Heart right ventricle (tissue), 16 donors: ENCODE data around the gene PLEKHG4. TPM values are rescaled to one million over a fixed set of nuclear protein-coding genes. Genes with fewer than 3 reads are reported as not detected.

Experiments
- ATAC-seq, 8 donors: fragments of 200-7000 bp; cut with Tn5 transposase; one replicate each; pipeline ENCODE4 v1.9.1; 2020; ENCODE audit warnings: mild to moderate bottlenecking in 8 of 8, moderate library complexity in 8 of 8, moderate number of reproducible peaks in 1 of 8
- DNase-seq, 2 donors: peaks; one replicate each; pipeline ENCODE4 v3.0.0-alpha.2; 2020
- H3K27ac ChIP-seq, 10 donors: fragments of 200-600 bp; sonication (generic) in 2 of 10; one replicate each; pipeline versions ENCODE4 v1.5.0 to v1.8.0; 2020 to 2022; ENCODE audit warnings: mild to moderate bottlenecking in 3 of 10
- H3K27me3 ChIP-seq, 7 donors: fragments of 200-600 bp; one replicate each; pipeline ENCODE4 v1.8.0; 2021 to 2022; ENCODE audit warnings: mild to moderate bottlenecking in 2 of 7
- H3K36me3 ChIP-seq, 9 donors: fragments of 200-600 bp; sonication (generic) in 1 of 9; one replicate each; pipeline versions ENCODE4 v1.5.0 to v1.8.0; 2020 to 2022; ENCODE audit warnings: mild to moderate bottlenecking in 2 of 9
- H3K4me1 ChIP-seq, 9 donors: fragments of 200-600 bp; sonication (generic) in 1 of 9; one replicate each; pipeline versions ENCODE4 v1.5.0 to v1.8.0; 2020 to 2022; ENCODE audit warnings: mild to moderate bottlenecking in 4 of 9
- H3K4me3 ChIP-seq, 10 donors: fragments of 200-600 bp; sonication (generic) in 2 of 10; one replicate each; pipeline versions ENCODE4 v1.5.0 to v1.8.0; 2020 to 2022; ENCODE audit warnings: mild to moderate bottlenecking in 7 of 10, moderate library complexity in 2 of 10
- H3K9me3 ChIP-seq, 11 donors: fragments of 200-600 bp in 10 of 11; sonication (generic) in 2 of 11; one replicate each; pipeline versions ENCODE4 v1.5.0 to v1.8.0; 2013 to 2022; ENCODE audit warnings: mild to moderate bottlenecking in 2 of 11, control low read depth in 1 of 11, moderate library complexity in 1 of 11
- WGBS, 2 donors: extraction: QIAGEN DNeasy Blood & Tissue Kit; methylation state at CpG; one replicate each; pipeline ENCODE4 v1.1.7; 2013; ENCODE audit warnings: inconsistent platforms in 1 of 2; 5-methylcytosine and 5-hydroxymethylcytosine counted together
- intact Hi-C, 10 donors: fragments of 100-400 bp; cut with DNase I; formaldehyde crosslinking; loops; one replicate each; pipeline versions ENCODE4 v1.11.1 to v1.14.2; 2022
- polyA plus RNA-seq, 2 donors: library from polyadenylated mRNA; stranded (reverse); fragments of 200-250 nt; gene quantifications; one replicate each; pipeline ENCODE4 v1.2.3, GENCODE V29; 2013
- total RNA-seq, 10 donors: library from RNA; stranded (reverse); fragmentation: NEBNext Ultra II Directional in 3 of 10; extraction: Animal tissue kit (Norgen Biotek cat#: 25700) in 3 of 10; gene quantifications; one replicate each; pipeline versions ENCODE4 v1.2.1 to v1.2.4, GENCODE V29; 2021 to 2023
- TF ChIP-seq, protein P1 (sequence below), 9 donors: fragments of 200-600 bp; sonication (generic) in 2 of 9; IDR thresholded peaks; one replicate each; pipeline versions ENCODE4 v1.5.0 to v1.8.0; 2021 to 2022; ENCODE audit warnings: antibody characterized with exemption in 9 of 9, mild to moderate bottlenecking in 5 of 9, moderate library complexity in 1 of 9
- donor health status: Arrhythmogenic right ventricular cardiomyopathy.
- donor health status: ischemic (EF 13 %, LVEDD 7.1; RV severe dilation, severe dysfunction).
- donor health status: healthy with polysubstance abuse.
- donor health status: DM: no; HTN: yes; CAD: no.
- donor health status: DM: no; HTN: no; CAD: no.
- donor health status: ischemic (EF 25% LVEDD 6.9; RV normal size, moderate dysfunction).
- donor health status: ischemic (EF 25% LVEDD 5.7; RV mildly dilated, moderate dysfunction).
- donor health status: healthy.
- donor health status: DM: yes; HTN: yes; CAD: no.
- donor health status: Ischemic cardiomyopathy.
- donor health status: ischemic (EF 35%, LVEDD 5.7; RV mildly dilated, moderate dysfunction).
- donor health status: nonischemic (EF 11% LVEDD 7.7; RV severe dilation, severe dysfunction).
- donor health status: DM: yes; HTN: yes; CAD: no.
- donor health status: PGD.
- donor health status: ischemic (EF 29% LVEDD 5.4; RV normal size, mild dysfunction).
- donor health status: nonischemic (EF 23%, LVEDD 6.1; RV moderate dilation, normal function).

PLEKHG4 gene
- total and polyA plus RNA-seq, 12 donors = 0.25 to 2.9 (median 0.86) TPM

DNA sequence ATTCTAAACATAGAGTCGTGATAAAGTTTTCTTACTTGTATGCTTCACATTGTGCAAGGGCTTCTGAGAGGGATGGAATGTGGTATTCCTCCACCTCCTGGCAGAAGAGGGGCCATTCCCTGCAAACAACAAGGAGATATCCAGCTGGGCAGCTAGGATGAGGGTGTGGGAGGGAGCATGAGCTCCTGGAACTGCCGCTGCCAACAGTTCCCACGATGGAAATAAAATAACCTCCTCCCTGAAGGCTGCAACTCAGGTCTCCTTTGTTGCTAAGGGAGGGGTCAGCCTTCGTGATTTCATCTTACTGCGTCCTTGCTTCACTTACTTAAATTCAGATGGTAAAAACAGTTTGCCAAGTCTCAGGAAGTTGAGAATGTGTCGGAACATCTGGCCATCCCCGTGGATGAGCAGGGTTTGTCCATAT lies 15.6 kb downstream of the PLEKHG4 start:
- H3K9me3 ChIP-seq = no peaks in the 10 kb centered on the region
- ATAC-seq (no peak), DNase-seq (no peak)
- TF ChIP-seq, protein P1, sequence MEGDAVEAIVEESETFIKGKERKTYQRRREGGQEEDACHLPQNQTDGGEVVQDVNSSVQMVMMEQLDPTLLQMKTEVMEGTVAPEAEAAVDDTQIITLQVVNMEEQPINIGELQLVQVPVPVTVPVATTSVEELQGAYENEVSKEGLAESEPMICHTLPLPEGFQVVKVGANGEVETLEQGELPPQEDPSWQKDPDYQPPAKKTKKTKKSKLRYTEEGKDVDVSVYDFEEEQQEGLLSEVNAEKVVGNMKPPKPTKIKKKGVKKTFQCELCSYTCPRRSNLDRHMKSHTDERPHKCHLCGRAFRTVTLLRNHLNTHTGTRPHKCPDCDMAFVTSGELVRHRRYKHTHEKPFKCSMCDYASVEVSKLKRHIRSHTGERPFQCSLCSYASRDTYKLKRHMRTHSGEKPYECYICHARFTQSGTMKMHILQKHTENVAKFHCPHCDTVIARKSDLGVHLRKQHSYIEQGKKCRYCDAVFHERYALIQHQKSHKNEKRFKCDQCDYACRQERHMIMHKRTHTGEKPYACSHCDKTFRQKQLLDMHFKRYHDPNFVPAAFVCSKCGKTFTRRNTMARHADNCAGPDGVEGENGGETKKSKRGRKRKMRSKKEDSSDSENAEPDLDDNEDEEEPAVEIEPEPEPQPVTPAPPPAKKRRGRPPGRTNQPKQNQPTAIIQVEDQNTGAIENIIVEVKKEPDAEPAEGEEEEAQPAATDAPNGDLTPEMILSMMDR (IDR thresholded peaks at IDR 0.05) = no peak
- no peaks in the 10 kb centered on the region for H3K36me3 ChIP-seq
- H3K4me3 ChIP-seq = no peak overlapping the region
- 51 to 59% methylated on average over 7 of the region's 7 CpGs for WGBS, 2 donors
- H3K27me3 ChIP-seq = no peaks in the 10 kb centered on the region
- no peak overlapping the region for H3K27ac ChIP-seq
- no peaks in the 10 kb centered on the region for H3K4me1 ChIP-seq
- intact Hi-C loops = no loop called here

DNA sequence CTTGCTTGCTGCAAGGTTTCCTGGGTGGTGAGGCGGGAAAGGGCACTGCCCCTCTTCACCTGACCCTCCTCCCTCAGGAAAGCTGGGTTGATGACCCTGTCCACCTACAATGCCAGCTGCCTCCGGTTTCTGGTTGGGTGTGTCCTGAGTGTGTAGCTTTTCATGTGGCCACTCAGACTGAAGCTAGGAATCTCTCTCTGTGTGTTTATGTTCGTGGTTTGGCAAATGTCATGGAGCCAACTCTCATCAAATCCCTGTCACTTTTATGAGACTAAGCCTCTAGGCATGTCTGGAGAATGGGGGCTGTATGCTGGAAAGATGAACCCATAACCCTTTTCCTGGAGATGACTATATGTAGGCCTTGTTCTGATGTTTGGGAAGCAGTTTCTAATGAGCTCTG lies 17.1 kb downstream of the PLEKHG4 start:
- TF ChIP-seq, protein P1 (IDR thresholded peaks at IDR 0.05) = no peak
- H3K27me3 ChIP-seq = no peaks in the 10 kb centered on the region
- no peaks in the 10 kb centered on the region for H3K36me3 ChIP-seq
- H3K27ac ChIP-seq = no peak overlapping the region
- H3K4me3 ChIP-seq = no peak overlapping the region
- DNase-seq (no peak), ATAC-seq (no peak)
- 70 to 78% methylated on average over 3 of the region's 3 CpGs for WGBS, 2 donors
- intact Hi-C loops = no loop called here
- no peaks in the 10 kb centered on the region for H3K9me3 ChIP-seq
- H3K4me1 ChIP-seq = peaks cover 0 to 9% (median 4%) of the 10 kb centered on the region in 9 donors

DNA sequence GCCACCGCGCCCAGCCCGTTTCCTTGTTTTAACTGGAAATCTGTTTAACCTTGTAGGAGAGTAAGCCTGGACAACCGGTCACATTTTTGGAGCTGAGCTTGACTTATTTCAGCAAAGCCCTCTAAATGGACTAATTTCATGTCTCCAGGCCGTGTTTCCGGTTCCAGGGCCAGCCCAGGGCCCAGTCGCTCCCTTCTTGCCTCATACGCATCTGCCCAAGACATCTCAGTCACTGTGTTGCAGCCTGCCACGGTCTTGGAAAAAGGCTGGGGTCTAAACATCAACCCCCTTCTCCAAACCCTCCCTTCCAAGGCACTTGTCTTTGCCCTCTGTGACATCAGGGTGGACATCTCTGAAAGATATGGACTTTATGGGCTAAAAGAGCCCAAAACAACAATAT lies 18.9 kb downstream of the PLEKHG4 start:
- 96 to 97% methylated on average over 9 of the region's 9 CpGs for WGBS, 2 donors
- TF ChIP-seq, protein P1 (IDR thresholded peaks at IDR 0.05) = no peak
- Histone ChIP-seq H3K36me3 (no peaks in the 10 kb centered on the region), H3K4me3 (no peak overlapping the region), H3K27ac (no peak overlapping the region), H3K4me1 (peaks cover 0 to 16% (median 11%) of the 10 kb centered on the region in 9 donors), H3K27me3 (no peaks in the 10 kb centered on the region), H3K9me3 (no peaks in the 10 kb centered on the region)
- no peak for DNase-seq
- ATAC-seq = no peak
- intact Hi-C loops = no loop called here

DNA sequence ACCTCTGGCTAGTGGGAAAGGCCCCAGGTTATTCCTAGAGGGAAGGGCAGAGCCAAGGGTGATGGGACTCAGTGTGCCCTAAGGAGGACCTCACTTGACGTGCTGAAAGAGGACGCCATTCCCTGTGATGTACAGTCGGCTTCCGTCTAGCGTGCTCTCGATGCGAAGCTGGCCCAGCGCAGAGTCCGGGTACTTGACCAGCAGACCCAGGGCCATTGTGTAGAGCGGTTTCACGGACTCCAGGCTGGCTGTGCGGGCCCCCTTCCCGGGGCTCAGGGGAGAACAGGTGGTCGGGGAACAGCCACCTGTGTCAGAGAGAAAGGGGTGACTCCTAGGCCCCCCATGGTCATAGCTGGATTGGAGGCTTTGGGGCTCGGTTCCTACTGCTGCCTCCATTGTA lies 19.9 kb downstream of the PLEKHG4 start:
- intact Hi-C loops = no loop called here
- Histone ChIP-seq H3K27ac (no peak overlapping the region), H3K4me1 (peaks cover 0 to 16% (median 11%) of the 10 kb centered on the region in 9 donors), H3K27me3 (no peaks in the 10 kb centered on the region), H3K9me3 (no peaks in the 10 kb centered on the region), H3K4me3 (no peak overlapping the region), H3K36me3 (no peaks in the 10 kb centered on the region)
- ATAC-seq (no peak), DNase-seq (no peak)
- TF ChIP-seq, protein P1 (IDR thresholded peaks at IDR 0.05) = no peak
- 95% methylated on average over 15 of the region's 15 CpGs for WGBS, 2 donors
